ENCODE data around the gene TMEM106B. TPM values are rescaled to one million over a fixed set of nuclear protein-coding genes. Genes with fewer than 3 reads are reported as not detected.

Gene TMEM106B
- total RNA-seq, 1 experiment from 2014 or later = 76.8 TPM

Other genes starting within 250 kb of the TMEM106B start
- gene VWDE, start 192.6 kb downstream of the TMEM106B start, total RNA-seq (2014; rRNA removed) = 0.11 and 0.51 TPM in 2 replicates

Measured in LHCN-M2 (cell line).